BLaER1 treated with 17β-estradiol and CSF1 and Interleukin-3, amounts not matched to agents 10 nM and 100 nM (cell line): ENCODE results near the gene INSC.

Source experiments
- H3K27ac ChIP-seq, 11 experiments: shearing (Covaris generic); formaldehyde crosslinking; 2 replicates each; pipeline ENCODE4 v1.8.1; 2022
- H3K27me3 ChIP-seq, 11 experiments: shearing (Covaris generic); formaldehyde crosslinking; 2 replicates each; pipeline ENCODE4 v1.8.1; 2022
- H3K36me3 ChIP-seq, 11 experiments: shearing (Covaris generic); formaldehyde crosslinking; 2 replicates each; pipeline ENCODE4 v1.8.1; 2022
- H3K4me1 ChIP-seq, 10 experiments: shearing (Covaris generic); formaldehyde crosslinking; 2 replicates each; pipeline ENCODE4 v1.8.1; 2022
- H3K4me2 ChIP-seq, 11 experiments: shearing (Covaris generic); formaldehyde crosslinking; 2 replicates each; pipeline ENCODE4 v1.8.1; 2022
- H3K4me3 ChIP-seq, 10 experiments: shearing (Covaris generic); formaldehyde crosslinking; 2 replicates each; pipeline ENCODE4 v1.8.1; 2022
- H3K9ac ChIP-seq, 11 experiments: shearing (Covaris generic); formaldehyde crosslinking; 2 replicates each; pipeline ENCODE4 v1.8.1; 2022
- H3K9me3 ChIP-seq, 11 experiments: shearing (Covaris generic); formaldehyde crosslinking; replicated peaks in 1 of 11; 2 replicates each; pipeline ENCODE4 v1.8.1; 2022
- H4K20me1 ChIP-seq, 11 experiments: shearing (Covaris generic); formaldehyde crosslinking; 2 replicates each; pipeline ENCODE4 v1.8.1; 2022
- Cebpa-rat ChIP-seq, 11 experiments: shearing (Covaris generic); IDR thresholded peaks; 2 replicates each; pipeline ENCODE4 v1.8.1; 2022

Gene INSC

GRCh38 chr11:15107730-15108515 is 6.8 kb upstream of the INSC start:
- Histone ChIP-seq H3K27ac (peak overlapping the region in 9 of 11 experiments; percentile 32 to 97 (median 91); a peak in 16 of 22 replicates), H3K4me2 (peak overlapping the region; percentile 72 to 98 (median 87))

GRCh38 chr11:15108592-15109130 is 6.1 kb upstream of the INSC start:
- H3K4me1 ChIP-seq: peaks cover 26 to 81% (median 79%) of the 10 kb centered on the region in 10 experiments
- no peak for TF ChIP-seq Cebpa-rat (IDR thresholded peaks at IDR 0.05)
- H3K4me2 ChIP-seq: peak overlapping the region in 10 of 11 experiments; percentile 72 to 98 (median 88); a peak in 21 of 22 replicates
- H3K9ac ChIP-seq: 0 out of 22 replicates have a peak overlapping the region, but pooled peaks of 1 of the 11 experiments have one; percentile 26
- no peak overlapping the region for H3K4me3 ChIP-seq
- H3K27me3 ChIP-seq: no peaks in the 10 kb centered on the region
- peaks cover 7 to 16% (median 10%) of the 10 kb centered on the region in 11 experiments; a peak in 18 of 22 replicates for H3K9me3 ChIP-seq
- no peaks in the 10 kb centered on the region for H3K36me3 ChIP-seq
- H3K27ac ChIP-seq: peak overlapping the region in 8 of 11 experiments; percentile 51 to 97 (median 92); a peak in 13 of 22 replicates
- no peaks in the 10 kb centered on the region for H4K20me1 ChIP-seq

More at GRCh38 chr11:15107730-15108515, 6.8 kb upstream of the INSC start:
- H3K36me3 ChIP-seq: no peaks in the 10 kb centered on the region
- no peaks in the 10 kb centered on the region for H4K20me1 ChIP-seq
- peak overlapping the region in 1 of 11 experiments; percentile 26; a peak in 3 of 22 replicates for H3K9ac ChIP-seq
- no peak overlapping the region for H3K4me3 ChIP-seq
- peaks cover 11 to 23% (median 18%) of the 10 kb centered on the region in 11 experiments; a peak in 19 of 22 replicates for H3K9me3 ChIP-seq
- H3K4me1 ChIP-seq: peaks cover 19 to 75% (median 74%) of the 10 kb centered on the region in 10 experiments
- H3K27me3 ChIP-seq: no peaks in the 10 kb centered on the region
- TF ChIP-seq Cebpa-rat (IDR thresholded peaks at IDR 0.05): no peak

- peaks cover 36 to 91% (median 89%) of the 10 kb centered on the region in 10 experiments for H3K4me1 ChIP-seq
Measured at GRCh38 chr11:15109602-15110001, 5.1 kb upstream of the INSC start.

GRCh38 chr11:15111215-15111614 is 3.5 kb upstream of the INSC start:
- Histone ChIP-seq H3K27me3 (peaks cover 0 to 12% (median 0%) of the 10 kb centered on the region in 11 experiments; a peak in 4 of 22 replicates), H4K20me1 (no peaks in the 10 kb centered on the region), H3K9me3 (no peaks in the 10 kb centered on the region), H3K4me2 (peak overlapping the region in 9 of 11 experiments; percentile 19 to 98 (median 90); a peak in 17 of 22 replicates), H3K4me1 (peaks cover 41 to 98% (median 92%) of the 10 kb centered on the region in 10 experiments), H3K36me3 (no peaks in the 10 kb centered on the region), H3K27ac (peak overlapping the region in 8 of 11 experiments; percentile 77 to 97 (median 92); a peak in 16 of 22 replicates), H3K9ac (peak overlapping the region in 4 of 11 experiments; percentile 8 to 83 (median 50); a peak in 6 of 22 replicates), H3K4me3 (no peak overlapping the region)
- TF ChIP-seq Cebpa-rat (IDR thresholded peaks at IDR 0.05): no peak

More at GRCh38 chr11:15109602-15110001, 5.1 kb upstream of the INSC start:
- Histone ChIP-seq H3K36me3 (no peaks in the 10 kb centered on the region), H3K4me3 (no peak overlapping the region), H4K20me1 (no peaks in the 10 kb centered on the region), H3K9me3 (peaks cover 0 to 6% (median under 1%) of the 10 kb centered on the region in 11 experiments; a peak in 8 of 22 replicates), H3K27ac (peak overlapping the region in 6 of 11 experiments; percentile 88 to 97 (median 94); a peak in 12 of 22 replicates), H3K4me2 (peak overlapping the region in 9 of 11 experiments; percentile 18 to 98 (median 90); a peak in 16 of 22 replicates), H3K9ac (no peak overlapping the region), H3K27me3 (peaks cover 0 to 4% (median 0%) of the 10 kb centered on the region in 11 experiments; a peak in 3 of 22 replicates)
- no peak for TF ChIP-seq Cebpa-rat (IDR thresholded peaks at IDR 0.05)

- peaks cover 0 to 2% (median 0%) of the 10 kb centered on the region in 11 experiments; a peak in 1 of 22 replicates for H3K9me3 ChIP-seq
- peak overlapping the region in 9 of 11 experiments; percentile 72 to 98 (median 94); a peak in 18 of 22 replicates for H3K4me2 ChIP-seq
- H3K4me3 ChIP-seq: 0 out of 20 replicates have a peak overlapping the region, but pooled peaks of 1 of the 10 experiments have one; percentile 5
- peaks cover 0 to 12% (median 0%) of the 10 kb centered on the region in 11 experiments; a peak in 4 of 22 replicates for H3K27me3 ChIP-seq
- H3K9ac ChIP-seq: peak overlapping the region in 8 of 11 experiments; percentile 11 to 83 (median 66); a peak in 12 of 22 replicates
- H3K27ac ChIP-seq: peak overlapping the region in 9 of 11 experiments; percentile 35 to 97 (median 91); a peak in 17 of 22 replicates
- no peaks in the 10 kb centered on the region for H3K36me3 ChIP-seq
- H3K4me1 ChIP-seq: peaks cover 38 to 94% (median 82%) of the 10 kb centered on the region in 10 experiments
- no peaks in the 10 kb centered on the region for H4K20me1 ChIP-seq
- TF ChIP-seq Cebpa-rat (IDR thresholded peaks at IDR 0.05): no peak
Measured at GRCh38 chr11:15112131-15112541, 2.6 kb upstream of the INSC start.

GRCh38 chr11:15113381-15113780 is 1.3 kb upstream of the INSC start:
- H3K4me1 ChIP-seq: peaks cover 26 to 94% (median 79%) of the 10 kb centered on the region in 10 experiments
- TF ChIP-seq Cebpa-rat (IDR thresholded peaks at IDR 0.05): peak in 9 of 11 experiments; percentile 22 to 98 (median 91); a peak in 16 of 22 replicates
- peak overlapping the region in 3 of 10 experiments; percentile 6 to 14 (median 12); a peak in 2 of 20 replicates for H3K4me3 ChIP-seq
- H3K9me3 ChIP-seq: peaks cover 0 to 4% (median 0%) of the 10 kb centered on the region in 11 experiments; a peak in 1 of 22 replicates
- peak overlapping the region in 8 of 11 experiments; percentile 41 to 83 (median 77); a peak in 16 of 22 replicates for H3K9ac ChIP-seq
- H3K36me3 ChIP-seq: no peaks in the 10 kb centered on the region
- peaks cover 0 to 12% (median 0%) of the 10 kb centered on the region in 11 experiments; a peak in 4 of 22 replicates for H3K27me3 ChIP-seq
- H4K20me1 ChIP-seq: no peaks in the 10 kb centered on the region
- peak overlapping the region in 10 of 11 experiments; percentile 16 to 97 (median 90); a peak in 19 of 22 replicates for H3K27ac ChIP-seq
- H3K4me2 ChIP-seq: peak overlapping the region; percentile 80 to 98 (median 94)

- peaks cover 0 to 4% (median 0%) of the 10 kb centered on the region in 11 experiments; a peak in 1 of 22 replicates for H3K9me3 ChIP-seq
- peaks cover 27 to 92% (median 73%) of the 10 kb centered on the region in 10 experiments for H3K4me1 ChIP-seq
- TF ChIP-seq Cebpa-rat (IDR thresholded peaks at IDR 0.05): no peak
- H3K4me2 ChIP-seq: peak overlapping the region in 9 of 11 experiments; percentile 87 to 98 (median 94); a peak in 17 of 22 replicates
- H3K27ac ChIP-seq: peak overlapping the region in 5 of 11 experiments; percentile 63 to 97 (median 96); a peak in 7 of 22 replicates
- no peak overlapping the region for H3K4me3 ChIP-seq
- H3K36me3 ChIP-seq: no peaks in the 10 kb centered on the region
- H3K9ac ChIP-seq: no peak overlapping the region
- H3K27me3 ChIP-seq: peaks cover 0 to 12% (median 0%) of the 10 kb centered on the region in 11 experiments; a peak in 4 of 22 replicates
- no peaks in the 10 kb centered on the region for H4K20me1 ChIP-seq
Measured at GRCh38 chr11:15115686-15116085, 963 bp downstream of the INSC start.

- Histone ChIP-seq H3K4me1 (peaks cover 22 to 71% (median 52%) of the 10 kb centered on the region in 10 experiments), H4K20me1 (no peaks in the 10 kb centered on the region), H3K4me2 (peak overlapping the region in 8 of 11 experiments; percentile 33 to 70 (median 57); a peak in 14 of 22 replicates), H3K4me3 (no peak overlapping the region), H3K36me3 (no peaks in the 10 kb centered on the region), H3K9ac (no peak overlapping the region), H3K27me3 (peaks cover 0 to 12% (median 0%) of the 10 kb centered on the region in 11 experiments; a peak in 4 of 22 replicates), H3K9me3 (peaks cover 0 to 4% (median 0%) of the 10 kb centered on the region in 11 experiments; a peak in 1 of 22 replicates), H3K27ac (peak overlapping the region in 1 of 11 experiments; percentile 46; a peak in 2 of 22 replicates)
- no peak for TF ChIP-seq Cebpa-rat (IDR thresholded peaks at IDR 0.05)
Measured at GRCh38 chr11:15117751-15118150, 3.0 kb downstream of the INSC start.
